ENCODE results near the gene TMEM270.

The TMEM270 gene

DNA sequence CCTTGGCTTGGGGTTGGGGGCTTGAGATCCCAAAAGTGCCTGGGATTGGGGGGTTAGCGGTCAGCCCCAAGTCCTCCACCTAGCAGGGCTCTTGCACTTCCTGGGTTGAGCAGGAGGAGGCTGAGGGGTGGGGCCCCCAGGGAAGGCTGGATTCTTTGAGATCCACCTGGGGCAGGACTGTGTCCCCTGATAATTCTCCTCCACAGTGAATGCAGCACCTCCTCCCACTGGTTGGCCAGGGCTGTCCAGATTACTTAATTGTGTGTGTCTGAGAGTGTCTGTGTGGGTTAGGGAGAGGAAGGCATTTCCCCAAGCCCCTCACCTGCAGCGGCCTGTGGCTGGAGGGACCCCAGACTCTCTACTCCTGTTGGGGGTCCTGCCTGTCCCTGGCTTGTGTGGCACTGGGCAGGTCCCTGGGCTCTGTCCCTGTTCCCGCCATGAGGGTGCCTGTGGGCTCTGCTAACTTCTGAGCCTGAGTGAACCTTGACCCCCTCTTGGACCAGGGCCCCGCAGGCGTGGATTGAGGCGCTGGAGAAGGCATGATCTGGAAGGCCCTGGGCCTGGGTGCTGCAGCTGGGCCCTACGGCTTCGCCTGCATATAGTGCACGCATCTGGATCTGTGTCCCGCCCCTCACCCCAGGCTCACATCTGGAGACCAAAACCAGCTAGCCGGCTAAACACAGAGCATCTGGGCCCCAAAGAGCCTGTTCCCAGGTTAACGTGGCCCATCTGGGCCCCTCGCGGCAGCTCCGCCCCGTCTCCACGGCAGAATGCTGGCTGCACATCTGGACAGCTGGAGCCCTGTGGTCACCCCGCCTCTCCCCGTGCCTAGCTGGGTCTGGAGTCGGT lies 10.4 kb downstream of the TMEM270 start:
- Histone ChIP-seq H3K4me3 (ENCODE audit: insufficient read depth in 1 of 2, low read depth in 1 of 2, low read length in 2 of 2) (no peak overlapping the region), H3K36me3 (ENCODE audit: control insufficient read depth in 1 of 2, insufficient read depth in 2 of 2, low read depth in 1 of 2, low read length in 2 of 2) (no peaks in the 10 kb centered on the region), H2BK5ac (ENCODE audit: low read depth, low read length, poor library complexity, severe bottlenecking) (no peak overlapping the region), H3K9ac (ENCODE audit: low read length) (no peak overlapping the region), H4K8ac (ENCODE audit: low read length) (no peak overlapping the region), H2BK12ac (ENCODE audit: low read length in 2 of 2) (no peak overlapping the region), H2BK120ac (ENCODE audit: low read depth, low read length) (no peak overlapping the region), H3K4ac (ENCODE audit: low read depth in 1 of 2, low read length in 2 of 2) (no peak overlapping the region), H3K27ac (ENCODE audit: low read length, poor library complexity, severe bottlenecking) (no peak overlapping the region), H3K4me1 (ENCODE audit: control insufficient read depth, insufficient read depth, low read depth, low read length) (peaks cover 8% of the 10 kb centered on the region), H2BK15ac (ENCODE audit: low read depth, poor library complexity, severe bottlenecking) (no peak overlapping the region), H2AK5ac (ENCODE audit: low read length, severe bottlenecking) (no peak overlapping the region), H3K14ac (ENCODE audit: low read length in 2 of 2) (no peak overlapping the region), H3K18ac (ENCODE audit: low read depth in 1 of 2, low read length in 2 of 2) (no peak overlapping the region), H3K23ac (ENCODE audit: low read length in 2 of 2) (no peak overlapping the region), H4K91ac (ENCODE audit: low read length) (no peak overlapping the region), H3K27me3 (ENCODE audit: control insufficient read depth in 1 of 2, insufficient read depth in 1 of 2, low read length in 2 of 2) (peaks cover 9 to 19% of the 10 kb centered on the region in 2 experiments), H3K4me2 (ENCODE audit: low read length, poor library complexity, severe bottlenecking) (no peak overlapping the region), H3K9me3 (ENCODE audit: control insufficient read depth, low read length) (no peaks in the 10 kb centered on the region), H2AFZ (ENCODE audit: low read depth, low read length) (no peak overlapping the region), H3K79me1 (replicated peaks; ENCODE audit: low read length, poor library complexity, severe bottlenecking) (no peaks in the 10 kb centered on the region)
- WGBS, result 77% methylated on average over 20 of the region's 20 CpGs
- DNase-seq, result no peak

DNA sequence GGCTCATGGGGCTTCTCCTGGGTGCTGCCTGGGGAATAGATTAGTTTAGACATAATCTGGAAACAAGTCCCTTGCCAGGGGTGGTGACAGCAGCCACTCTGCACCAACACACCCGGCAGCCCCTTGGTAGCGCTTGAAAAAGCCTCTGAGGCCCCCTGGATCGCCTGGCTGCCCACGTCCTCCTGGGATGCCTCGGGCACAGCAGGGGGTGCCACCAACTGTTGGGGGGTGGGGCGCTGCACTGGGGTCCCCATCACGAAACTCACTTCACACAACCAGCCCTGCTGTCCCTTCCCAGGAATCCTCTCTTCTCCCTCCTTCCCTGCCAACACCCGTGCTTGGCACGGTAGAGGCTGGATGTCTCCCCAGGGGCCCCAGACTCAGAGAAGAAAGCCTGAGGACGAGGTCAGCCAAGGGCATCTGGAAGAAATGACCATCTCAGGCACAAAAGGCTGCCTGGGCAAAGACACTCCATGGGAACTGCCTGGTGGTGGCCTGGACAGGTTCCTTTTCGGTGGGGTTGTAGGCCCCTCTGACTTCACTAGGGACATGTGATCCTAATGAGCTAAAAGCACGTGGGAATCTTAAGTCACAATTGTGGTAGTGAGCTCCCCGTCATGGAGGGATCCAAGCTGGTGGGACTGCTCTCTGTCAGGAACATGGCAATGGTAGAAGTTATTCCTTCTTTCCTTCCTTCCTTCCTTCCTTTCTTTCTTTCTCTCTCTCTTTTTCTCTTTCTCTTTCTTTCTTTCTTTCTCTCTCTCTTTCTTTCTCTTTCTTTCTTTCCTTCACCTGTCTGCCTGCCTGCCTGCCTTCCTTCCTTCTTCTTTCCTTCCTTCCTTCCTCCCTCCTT lies 11.3 kb downstream of the TMEM270 start:
- no peak overlapping the region for H3K4ac ChIP-seq (ENCODE audit: low read depth in 1 of 2, low read length in 2 of 2)
- H3K36me3 ChIP-seq (ENCODE audit: control insufficient read depth in 1 of 2, insufficient read depth in 2 of 2, low read depth in 1 of 2, low read length in 2 of 2), result no peaks in the 10 kb centered on the region
- no peak overlapping the region for H3K4me2 ChIP-seq (ENCODE audit: low read length, poor library complexity, severe bottlenecking)
- H3K4me3 ChIP-seq (ENCODE audit: insufficient read depth in 1 of 2, low read depth in 1 of 2, low read length in 2 of 2), result no peak overlapping the region
- H3K14ac ChIP-seq (ENCODE audit: low read length in 2 of 2), result no peak overlapping the region
- H3K27ac ChIP-seq (ENCODE audit: low read length, poor library complexity, severe bottlenecking), result no peak overlapping the region
- no peak overlapping the region for H2BK5ac ChIP-seq (ENCODE audit: low read depth, low read length, poor library complexity, severe bottlenecking)
- no peaks in the 10 kb centered on the region for H3K9me3 ChIP-seq (ENCODE audit: control insufficient read depth, low read length)
- no peak overlapping the region for H2BK120ac ChIP-seq (ENCODE audit: low read depth, low read length)
- H3K9ac ChIP-seq (ENCODE audit: low read length), result no peak overlapping the region
- no peak overlapping the region for H4K8ac ChIP-seq (ENCODE audit: low read length)
- no peak overlapping the region for H4K91ac ChIP-seq (ENCODE audit: low read length)
- no peak overlapping the region for H2BK12ac ChIP-seq (ENCODE audit: low read length in 2 of 2)
- H3K79me1 ChIP-seq (replicated peaks; ENCODE audit: low read length, poor library complexity, severe bottlenecking), result no peaks in the 10 kb centered on the region
- no peak overlapping the region for H2BK15ac ChIP-seq (ENCODE audit: low read depth, poor library complexity, severe bottlenecking)
- peaks cover 11 to 26% of the 10 kb centered on the region in 2 experiments for H3K27me3 ChIP-seq (ENCODE audit: control insufficient read depth in 1 of 2, insufficient read depth in 1 of 2, low read length in 2 of 2)
- DNase-seq, result no peak
- H2AK5ac ChIP-seq (ENCODE audit: low read length, severe bottlenecking), result no peak overlapping the region
- peaks cover 8% of the 10 kb centered on the region for H3K4me1 ChIP-seq (ENCODE audit: control insufficient read depth, insufficient read depth, low read depth, low read length)
- H2AFZ ChIP-seq (ENCODE audit: low read depth, low read length), result no peak overlapping the region
- WGBS, result 86% methylated on average over 13 of the region's 13 CpGs
- no peak overlapping the region for H3K23ac ChIP-seq (ENCODE audit: low read length in 2 of 2)
- H3K18ac ChIP-seq (ENCODE audit: low read depth in 1 of 2, low read length in 2 of 2), result no peak overlapping the region

DNA sequence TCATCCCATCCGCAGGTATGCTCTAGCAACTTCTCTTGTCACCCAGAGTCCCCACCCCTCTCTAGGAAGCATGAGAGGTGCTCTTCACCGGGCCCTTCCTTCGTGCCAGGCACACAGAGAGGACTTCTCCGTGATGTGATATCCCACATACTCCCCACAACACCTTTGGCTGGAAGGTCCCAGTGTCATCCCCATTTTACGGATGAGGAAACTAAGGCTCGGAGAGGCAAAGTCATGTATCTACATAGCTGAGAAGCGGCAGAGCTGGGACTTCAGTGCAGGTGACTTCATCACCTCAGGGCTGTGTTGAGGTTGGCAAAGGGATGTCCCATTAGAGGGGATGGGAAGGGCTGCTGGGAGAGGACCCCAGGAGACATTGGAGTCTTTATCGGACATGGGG lies 15.4 kb downstream of the TMEM270 start:
- Histone ChIP-seq H2BK120ac (ENCODE audit: low read depth, low read length) (no peak overlapping the region), H3K27ac (ENCODE audit: low read length, poor library complexity, severe bottlenecking) (no peak overlapping the region), H2BK5ac (ENCODE audit: low read depth, low read length, poor library complexity, severe bottlenecking) (no peak overlapping the region), H2AK5ac (ENCODE audit: low read length, severe bottlenecking) (no peak overlapping the region), H3K36me3 (ENCODE audit: control insufficient read depth in 1 of 2, insufficient read depth in 2 of 2, low read depth in 1 of 2, low read length in 2 of 2) (no peaks in the 10 kb centered on the region), H3K4ac (ENCODE audit: low read depth in 1 of 2, low read length in 2 of 2) (no peak overlapping the region), H3K23ac (ENCODE audit: low read length in 2 of 2) (no peak overlapping the region), H3K9ac (ENCODE audit: low read length) (no peak overlapping the region), H4K91ac (ENCODE audit: low read length) (no peak overlapping the region), H2AFZ (ENCODE audit: low read depth, low read length) (no peak overlapping the region), H3K9me3 (ENCODE audit: control insufficient read depth, low read length) (no peaks in the 10 kb centered on the region), H3K18ac (ENCODE audit: low read depth in 1 of 2, low read length in 2 of 2) (no peak overlapping the region), H2BK15ac (ENCODE audit: low read depth, poor library complexity, severe bottlenecking) (no peak overlapping the region), H3K4me3 (ENCODE audit: insufficient read depth in 1 of 2, low read depth in 1 of 2, low read length in 2 of 2) (no peak overlapping the region), H3K4me2 (ENCODE audit: low read length, poor library complexity, severe bottlenecking) (no peak overlapping the region), H4K8ac (ENCODE audit: low read length) (no peak overlapping the region), H3K27me3 (ENCODE audit: control insufficient read depth in 1 of 2, insufficient read depth in 1 of 2, low read length in 2 of 2) (peaks cover 8 to 50% of the 10 kb centered on the region in 2 experiments), H3K4me1 (ENCODE audit: control insufficient read depth, insufficient read depth, low read depth, low read length) (no peaks in the 10 kb centered on the region), H3K79me1 (replicated peaks; ENCODE audit: low read length, poor library complexity, severe bottlenecking) (no peaks in the 10 kb centered on the region), H3K14ac (ENCODE audit: low read length in 2 of 2) (no peak overlapping the region), H2BK12ac (ENCODE audit: low read length in 2 of 2) (no peak overlapping the region)
- DNase-seq, result no peak
- 90% methylated on average over 8 of the region's 8 CpGs for WGBS

DNA sequence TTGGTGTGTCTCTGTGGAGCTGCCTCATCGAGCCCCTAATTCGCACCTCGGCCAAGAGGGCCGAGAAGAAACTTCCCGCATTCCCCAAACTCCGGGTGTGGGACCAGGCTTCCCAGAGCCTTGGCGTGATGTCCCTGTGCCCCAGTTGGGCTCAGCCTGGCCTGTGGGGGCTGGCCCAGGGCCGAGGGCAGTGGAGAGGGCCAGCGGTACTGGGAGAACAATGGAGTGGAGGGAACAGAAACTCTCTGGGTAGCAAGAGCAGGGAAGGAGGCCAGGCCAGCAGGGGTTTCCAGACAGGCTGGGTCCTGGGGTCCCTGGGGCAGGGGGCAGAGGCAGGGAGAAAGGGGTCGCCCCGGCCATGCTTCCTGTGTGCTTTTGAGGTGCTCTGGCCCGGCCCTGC lies 16.0 kb downstream of the TMEM270 start:
- H3K4me1 ChIP-seq (ENCODE audit: control insufficient read depth, insufficient read depth, low read depth, low read length), result no peaks in the 10 kb centered on the region

More for the DNA sequence above, 16.0 kb downstream of the TMEM270 start:
- H4K8ac ChIP-seq (ENCODE audit: low read length), result no peak overlapping the region
- no peak overlapping the region for H3K4ac ChIP-seq (ENCODE audit: low read depth in 1 of 2, low read length in 2 of 2)
- no peak overlapping the region for H3K14ac ChIP-seq (ENCODE audit: low read length in 2 of 2)
- no peak for DNase-seq
- no peak overlapping the region for H2BK5ac ChIP-seq (ENCODE audit: low read depth, low read length, poor library complexity, severe bottlenecking)
- no peaks in the 10 kb centered on the region for H3K9me3 ChIP-seq (ENCODE audit: control insufficient read depth, low read length)
- no peak overlapping the region for H2BK12ac ChIP-seq (ENCODE audit: low read length in 2 of 2)
- no peak overlapping the region for H3K27ac ChIP-seq (ENCODE audit: low read length, poor library complexity, severe bottlenecking)
- no peaks in the 10 kb centered on the region for H3K79me1 ChIP-seq (replicated peaks; ENCODE audit: low read length, poor library complexity, severe bottlenecking)
- no peak overlapping the region for H2AK5ac ChIP-seq (ENCODE audit: low read length, severe bottlenecking)
- H4K91ac ChIP-seq (ENCODE audit: low read length), result no peak overlapping the region
- H2BK15ac ChIP-seq (ENCODE audit: low read depth, poor library complexity, severe bottlenecking), result no peak overlapping the region
- H3K4me3 ChIP-seq (ENCODE audit: insufficient read depth in 1 of 2, low read depth in 1 of 2, low read length in 2 of 2), result no peak overlapping the region
- H3K9ac ChIP-seq (ENCODE audit: low read length), result no peak overlapping the region
- no peak overlapping the region for H2BK120ac ChIP-seq (ENCODE audit: low read depth, low read length)
- H3K23ac ChIP-seq (ENCODE audit: low read length in 2 of 2), result no peak overlapping the region
- WGBS, result 88% methylated on average over 12 of the region's 12 CpGs
- no peak overlapping the region for H2AFZ ChIP-seq (ENCODE audit: low read depth, low read length)
- H3K18ac ChIP-seq (ENCODE audit: low read depth in 1 of 2, low read length in 2 of 2), result no peak overlapping the region
- no peaks in the 10 kb centered on the region for H3K36me3 ChIP-seq (ENCODE audit: control insufficient read depth in 1 of 2, insufficient read depth in 2 of 2, low read depth in 1 of 2, low read length in 2 of 2)
- peaks cover 6 to 54% of the 10 kb centered on the region in 2 experiments for H3K27me3 ChIP-seq (ENCODE audit: control insufficient read depth in 1 of 2, insufficient read depth in 1 of 2, low read length in 2 of 2)
- no peak overlapping the region for H3K4me2 ChIP-seq (ENCODE audit: low read length, poor library complexity, severe bottlenecking)

Data from mesenchymal stem cell (in vitro differentiated cells and primary cell).